COLO668 (cell line): ENCODE data around the gene SOX6.

Source experiments
- DNase-seq: peaks from one replicate; lab custom pipeline; 2025; ENCODE audit not compliant: unreplicated experiment; lab: John Stamatoyannopoulos, UW

SOX6 gene

DNA sequence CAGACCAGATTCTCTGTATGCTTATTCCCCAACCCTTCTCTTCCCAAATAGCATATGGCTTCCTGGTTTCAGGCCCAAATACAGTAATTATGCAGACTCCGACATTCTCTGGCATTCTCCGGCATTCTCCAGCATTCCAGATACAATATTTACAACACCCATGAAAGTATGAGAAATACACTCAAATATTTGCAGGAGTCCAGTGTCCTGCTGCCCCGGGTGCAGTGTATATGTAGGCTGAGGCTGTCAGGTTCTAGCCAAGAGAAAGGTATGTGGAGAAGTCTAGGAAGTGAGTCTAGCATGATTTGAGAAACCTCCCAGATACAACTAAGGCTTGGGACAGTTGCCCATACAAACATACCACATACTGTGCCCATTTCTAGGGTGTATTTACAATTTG, 160.7 kb downstream of the SOX6 start:
- DNase-seq: no peak

DNA sequence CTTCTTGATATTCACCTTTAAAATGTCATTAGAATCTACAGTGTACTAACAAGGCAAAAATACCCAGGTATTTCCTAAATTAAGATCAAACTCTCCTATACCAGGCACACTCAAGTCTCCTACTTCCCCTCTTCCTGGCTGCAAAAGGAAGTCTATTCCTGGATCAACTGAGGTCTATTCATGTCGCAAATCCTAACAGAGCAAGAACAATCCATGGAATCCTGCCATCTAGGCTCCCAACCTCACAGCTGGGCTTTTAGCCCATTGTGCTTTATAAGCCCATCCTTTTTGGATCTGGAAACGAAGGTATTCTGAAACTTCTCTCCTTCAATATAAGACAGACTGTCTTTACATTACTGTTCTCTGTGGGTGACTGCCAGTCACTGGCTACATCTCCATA, 161.8 kb downstream of the SOX6 start:
- no peak for DNase-seq

DNA sequence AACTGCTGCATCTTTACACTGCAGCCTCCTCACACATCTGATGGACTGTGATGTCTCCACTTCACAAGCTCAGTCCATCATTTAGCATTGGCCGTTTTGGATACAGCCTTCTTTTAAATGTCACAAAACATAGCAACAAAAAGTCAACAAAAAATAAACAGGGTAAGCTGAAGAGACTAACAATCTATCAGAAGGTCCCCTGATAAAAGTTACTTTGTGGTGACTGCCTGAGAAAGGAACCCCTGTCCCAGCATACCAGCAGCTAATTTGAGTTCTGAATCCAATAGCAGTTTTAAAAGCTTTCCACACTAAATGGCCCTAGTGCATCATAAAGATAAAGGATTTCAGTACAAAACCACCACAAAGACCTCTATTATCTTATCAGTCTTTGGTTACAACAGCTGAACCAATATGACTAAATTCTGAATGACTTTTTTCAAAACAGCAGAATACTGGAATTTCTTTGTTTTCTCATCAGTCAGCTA, 162.4 kb downstream of the SOX6 start:
- no peak for DNase-seq

DNA sequence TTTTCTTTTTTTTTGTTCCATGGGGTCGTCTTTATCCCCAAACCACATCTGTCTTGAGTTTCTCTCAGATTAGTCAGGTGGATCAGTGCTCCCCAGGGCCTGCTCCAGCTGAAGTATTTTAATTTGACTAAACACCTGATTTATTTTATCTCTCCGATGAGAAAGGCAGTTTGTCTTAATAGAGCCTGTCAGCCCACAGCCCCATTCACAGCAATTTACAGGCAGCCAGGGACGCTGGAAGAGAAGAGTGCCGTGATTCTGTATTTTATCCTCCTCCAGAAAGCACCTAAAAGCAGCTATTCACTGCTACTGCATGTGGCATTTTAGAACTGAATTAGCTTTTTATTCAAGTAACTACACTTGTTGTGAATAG, 164.5 kb downstream of the SOX6 start:
- no peak for DNase-seq

DNA sequence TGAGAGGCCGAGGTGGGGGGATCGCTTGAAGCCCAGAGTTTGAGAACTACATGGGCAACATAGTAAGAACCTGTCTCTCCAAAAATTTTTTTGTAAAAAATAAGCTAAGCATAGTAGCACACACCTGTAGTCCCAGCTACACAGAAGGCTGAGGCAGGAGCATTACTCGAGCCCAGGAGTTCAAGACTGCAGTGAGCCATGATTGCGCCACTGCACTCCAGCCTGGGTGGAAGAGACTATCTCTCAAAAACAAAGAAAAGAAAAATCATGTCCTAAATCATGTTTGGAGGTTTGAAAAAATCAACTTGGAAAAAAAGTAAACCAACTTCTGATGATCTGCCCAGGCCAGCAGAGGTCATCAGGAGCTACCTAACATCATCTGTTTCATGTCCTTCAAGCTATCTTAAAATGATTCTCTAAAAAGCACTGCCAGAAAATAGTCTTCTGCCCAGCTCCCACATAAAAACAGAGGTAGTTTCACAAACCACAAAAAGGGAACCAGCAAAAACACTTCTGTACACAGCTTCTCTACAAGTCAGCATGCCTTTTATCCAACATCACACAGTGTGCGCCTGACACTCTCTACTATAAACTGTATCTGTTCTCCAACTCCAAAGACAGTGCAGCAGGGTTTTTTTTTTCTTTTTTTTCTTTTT, 165.0 kb downstream of the SOX6 start:
- no peak for DNase-seq

DNA sequence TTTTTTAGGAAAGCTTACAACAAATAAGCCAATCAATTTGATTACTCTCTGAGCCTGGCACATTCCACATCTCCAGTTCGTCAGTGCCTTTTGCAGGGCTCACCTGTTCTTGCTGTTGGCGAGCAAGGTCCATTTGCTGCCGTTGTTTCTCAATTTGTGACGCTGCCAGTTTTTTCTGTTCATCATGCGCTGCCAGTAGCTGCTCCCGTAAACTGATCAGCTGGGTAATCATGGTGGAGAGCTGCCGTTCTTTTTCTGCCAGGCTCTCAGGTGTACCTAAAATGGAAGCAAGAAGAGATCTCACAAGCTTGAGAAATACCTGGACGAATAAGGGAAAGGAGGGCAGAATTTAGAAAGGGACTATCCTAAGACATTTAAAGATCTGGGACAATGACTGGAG, 169.7 kb downstream of the SOX6 start:
- DNase-seq: no peak

DNA sequence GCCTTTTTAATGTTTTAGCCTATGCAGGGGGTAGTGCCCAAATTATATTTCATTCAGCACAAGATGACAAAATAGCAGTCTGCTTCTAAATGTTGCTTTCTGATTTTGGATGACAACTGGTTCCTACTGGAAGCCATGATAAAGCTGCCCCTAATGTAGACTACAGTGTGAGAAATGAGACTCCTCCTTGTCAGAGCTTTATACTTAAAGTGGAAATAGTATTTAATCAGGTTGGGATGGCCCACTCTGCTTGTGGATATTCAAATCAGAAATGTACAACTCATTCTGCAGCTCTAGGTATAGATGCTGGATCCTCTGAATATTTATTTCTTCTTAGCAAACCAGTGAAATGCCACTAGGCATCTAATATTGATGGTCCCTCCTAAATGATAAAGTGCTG, 171.3 kb downstream of the SOX6 start:
- DNase-seq: no peak

DNA sequence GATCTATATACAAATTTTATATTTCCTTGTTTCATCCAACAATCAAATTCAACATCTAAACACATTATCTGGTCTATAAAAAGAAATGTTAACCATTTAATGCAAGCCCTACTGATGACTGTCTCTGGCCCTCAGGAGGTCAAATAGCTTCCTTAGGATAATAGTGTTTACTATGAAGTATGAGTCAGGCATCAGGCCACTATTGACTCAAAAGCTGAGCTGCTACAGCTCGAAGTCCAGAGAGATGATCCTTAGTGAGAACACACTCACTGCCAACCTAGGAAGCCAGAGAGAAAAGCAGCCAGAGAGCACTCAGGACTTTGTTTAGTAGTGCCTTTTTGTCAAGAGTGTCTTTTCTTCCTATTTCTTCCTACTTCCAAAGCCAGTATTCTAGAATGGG, 171.8 kb downstream of the SOX6 start:
- DNase-seq: peak; percentile 46

DNA sequence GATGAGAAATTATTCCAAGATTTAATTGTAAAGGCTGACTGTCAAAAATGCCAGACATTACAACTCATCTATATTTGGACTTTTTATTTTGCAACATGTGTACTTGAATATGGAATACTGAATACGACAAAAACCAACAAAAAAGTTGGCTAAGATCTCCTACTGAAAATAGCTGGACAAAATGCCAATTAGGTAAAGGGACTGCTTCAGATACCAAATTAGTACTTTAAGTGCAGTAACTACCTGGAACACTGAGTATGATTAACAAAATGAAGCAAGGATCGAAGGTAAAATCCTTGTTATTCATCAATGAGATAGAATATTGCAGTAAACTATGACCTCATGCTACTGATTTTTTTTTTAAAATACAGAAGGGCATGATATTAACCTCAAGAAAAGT, 173.8 kb downstream of the SOX6 start:
- no peak for DNase-seq

DNA sequence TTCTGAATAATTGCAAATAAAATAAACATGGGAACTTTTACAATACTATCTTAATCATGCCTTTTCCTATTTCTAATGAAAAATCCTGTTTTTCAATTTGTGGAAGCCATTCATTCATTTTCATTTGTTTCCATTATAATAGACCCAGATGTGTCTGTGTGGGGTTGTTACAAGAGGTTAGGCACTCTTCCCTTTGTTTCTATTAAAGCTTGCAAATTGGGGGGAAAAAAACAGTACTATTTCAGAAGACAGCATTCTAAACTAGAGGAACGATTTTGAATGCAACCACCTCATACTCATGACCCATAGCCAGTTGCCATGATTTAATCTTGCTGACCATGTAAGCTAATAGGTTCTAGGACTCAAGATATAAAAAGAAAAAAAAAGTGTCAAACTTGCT, 175.5 kb downstream of the SOX6 start:
- DNase-seq: no peak

DNA sequence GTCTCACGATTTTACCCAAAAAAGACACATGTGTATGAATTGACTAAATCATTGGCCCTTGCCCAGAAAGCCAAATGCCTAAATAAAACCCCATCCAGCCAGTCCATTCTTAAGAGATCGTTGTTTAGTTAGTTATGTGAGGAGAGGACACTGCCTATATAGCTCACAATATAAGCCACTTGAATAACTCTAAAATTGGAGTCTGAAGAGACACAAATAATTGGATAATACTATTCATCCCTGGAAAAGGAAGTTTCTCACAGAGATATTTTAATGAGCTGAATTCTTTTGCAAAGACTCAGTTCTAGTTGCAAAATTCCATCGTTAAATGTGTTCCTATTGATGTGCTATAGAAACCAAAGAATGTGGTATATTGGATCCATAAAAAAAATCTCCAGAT, 176.7 kb downstream of the SOX6 start:
- no peak for DNase-seq

DNA sequence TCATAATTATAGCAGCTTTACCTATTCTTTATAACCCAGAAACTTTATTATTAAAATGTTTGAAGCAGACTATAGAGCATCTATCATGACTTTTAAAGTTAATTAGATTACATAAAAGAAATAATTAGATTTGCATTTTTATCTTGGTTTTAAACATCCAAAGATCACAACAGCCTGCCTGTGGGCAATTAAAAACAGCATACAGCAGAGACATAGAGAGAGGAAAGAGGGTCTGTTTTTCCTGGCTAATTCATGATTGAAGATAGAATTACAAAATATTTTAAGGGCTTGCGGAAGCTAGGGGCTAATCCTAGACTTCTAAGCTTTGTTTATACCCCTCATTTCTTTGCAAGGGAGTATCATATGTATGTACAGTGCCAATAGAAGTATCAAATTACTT, 178.1 kb downstream of the SOX6 start:
- DNase-seq: no peak

DNA sequence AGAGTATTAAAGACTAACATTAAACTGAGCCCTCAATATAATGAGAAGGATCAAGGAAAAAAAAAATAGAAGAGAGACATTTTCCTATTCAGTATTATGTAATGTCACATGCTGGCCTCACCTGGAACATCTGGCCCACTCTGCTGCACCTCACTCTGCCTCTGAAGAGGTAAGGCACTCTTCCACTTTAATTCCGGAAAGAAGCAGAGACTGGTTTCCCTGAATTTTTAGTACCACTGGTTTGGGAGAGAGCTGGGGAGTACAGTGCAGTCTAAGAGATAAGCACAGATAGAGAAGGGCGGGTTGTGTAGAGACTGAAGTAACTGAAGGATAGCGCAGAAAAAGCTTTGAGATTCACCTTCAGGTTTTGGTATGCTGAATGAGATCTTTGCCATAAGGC, 178.7 kb downstream of the SOX6 start:
- no peak for DNase-seq

DNA sequence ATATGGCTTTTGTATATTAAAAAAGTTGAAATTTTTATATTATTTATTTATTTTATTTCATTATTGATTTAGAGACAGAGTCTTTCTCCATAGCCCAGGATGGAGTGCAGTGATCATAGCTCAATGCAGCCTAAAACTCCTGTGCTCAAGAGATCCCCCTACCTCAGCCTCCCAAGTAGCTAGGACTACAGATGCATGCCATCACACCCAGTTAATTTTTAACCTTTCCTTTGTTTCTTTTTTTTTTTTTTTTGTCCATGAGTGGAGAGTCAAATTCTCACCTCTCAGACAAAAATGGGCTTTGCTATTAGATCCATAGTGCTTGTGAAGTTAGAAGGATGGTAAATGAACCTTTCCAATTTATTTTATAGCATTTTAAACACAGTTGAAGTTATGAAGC, 182.5 kb downstream of the SOX6 start:
- DNase-seq: no peak

DNA sequence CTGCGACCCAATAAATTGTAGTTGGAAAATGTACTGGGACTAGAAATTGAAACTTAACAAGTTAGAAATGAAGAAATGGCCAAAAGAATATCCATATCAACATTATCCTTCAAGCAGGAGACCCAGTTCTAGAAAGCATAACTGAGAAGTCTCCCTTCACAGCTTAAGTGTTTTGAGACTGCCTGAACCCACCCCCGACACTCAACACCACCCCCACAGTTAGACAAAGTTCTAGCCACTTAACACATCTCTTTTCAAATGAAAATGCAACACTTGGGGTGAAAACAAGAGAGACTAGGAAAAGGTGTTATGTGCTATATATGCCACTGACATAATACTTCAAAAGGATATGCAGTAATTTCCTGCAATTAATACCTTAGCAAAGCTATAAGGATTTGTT, 184.5 kb downstream of the SOX6 start:
- no peak for DNase-seq

DNA sequence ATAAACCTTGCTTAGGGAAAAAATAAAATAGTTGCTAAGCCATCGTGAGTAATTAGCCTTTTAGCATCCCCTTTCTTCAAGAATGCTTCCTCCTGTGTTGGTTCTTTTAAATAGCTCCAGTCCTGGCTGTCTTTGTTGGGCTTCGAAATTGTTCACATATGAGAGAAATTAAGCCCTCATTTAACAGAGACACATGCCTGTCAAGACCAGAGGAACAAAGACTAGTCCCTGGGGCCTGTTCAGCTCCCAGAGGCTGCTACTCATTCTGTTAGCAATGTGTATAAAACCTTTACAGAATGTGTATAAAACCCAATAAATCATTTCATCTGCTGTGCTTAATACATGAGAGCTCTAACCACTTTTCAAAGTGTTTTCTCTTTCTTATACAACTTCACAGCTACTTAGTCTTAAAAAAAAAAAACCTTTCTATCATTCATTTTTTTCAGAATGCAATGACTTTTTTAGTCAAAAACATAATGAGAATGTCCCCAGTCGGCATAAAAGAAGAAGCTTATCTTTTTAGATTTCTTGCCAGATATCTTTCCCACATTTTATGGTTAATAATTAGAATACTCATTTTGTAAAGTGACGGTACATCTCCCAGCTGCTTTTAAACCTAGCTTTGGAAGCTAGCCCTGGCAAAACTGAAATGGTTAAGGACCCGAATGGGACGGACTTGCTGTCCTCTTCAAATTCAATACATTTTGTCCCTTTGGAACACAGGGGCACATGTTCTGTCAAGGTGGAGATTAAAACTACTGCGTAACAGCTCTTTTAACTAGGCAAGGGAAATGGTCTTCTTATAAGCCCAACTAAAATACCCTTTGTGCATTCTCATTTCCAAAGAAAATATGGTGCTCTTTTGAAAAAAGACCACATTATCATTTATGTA, 186.1 kb downstream of the SOX6 start:
- no peak for DNase-seq

DNA sequence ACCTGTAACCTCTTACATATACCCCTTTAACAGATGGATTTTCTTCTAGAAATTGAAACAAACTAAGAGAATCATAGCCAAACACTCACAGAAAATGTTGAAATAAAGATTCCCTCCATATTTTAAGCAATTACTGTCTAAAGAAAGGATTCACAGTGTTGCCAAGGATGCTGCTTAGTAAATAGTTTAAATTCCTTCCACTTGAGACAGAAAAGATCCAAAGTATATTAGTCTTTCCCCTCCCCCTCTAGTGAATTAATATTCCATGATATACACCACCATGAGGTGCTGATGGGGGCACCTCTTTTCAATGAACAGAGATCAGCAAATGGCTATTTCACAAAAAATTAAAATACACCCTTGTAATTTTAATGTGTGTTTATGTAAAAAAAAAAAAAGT, 186.8 kb downstream of the SOX6 start:
- no peak for DNase-seq

DNA sequence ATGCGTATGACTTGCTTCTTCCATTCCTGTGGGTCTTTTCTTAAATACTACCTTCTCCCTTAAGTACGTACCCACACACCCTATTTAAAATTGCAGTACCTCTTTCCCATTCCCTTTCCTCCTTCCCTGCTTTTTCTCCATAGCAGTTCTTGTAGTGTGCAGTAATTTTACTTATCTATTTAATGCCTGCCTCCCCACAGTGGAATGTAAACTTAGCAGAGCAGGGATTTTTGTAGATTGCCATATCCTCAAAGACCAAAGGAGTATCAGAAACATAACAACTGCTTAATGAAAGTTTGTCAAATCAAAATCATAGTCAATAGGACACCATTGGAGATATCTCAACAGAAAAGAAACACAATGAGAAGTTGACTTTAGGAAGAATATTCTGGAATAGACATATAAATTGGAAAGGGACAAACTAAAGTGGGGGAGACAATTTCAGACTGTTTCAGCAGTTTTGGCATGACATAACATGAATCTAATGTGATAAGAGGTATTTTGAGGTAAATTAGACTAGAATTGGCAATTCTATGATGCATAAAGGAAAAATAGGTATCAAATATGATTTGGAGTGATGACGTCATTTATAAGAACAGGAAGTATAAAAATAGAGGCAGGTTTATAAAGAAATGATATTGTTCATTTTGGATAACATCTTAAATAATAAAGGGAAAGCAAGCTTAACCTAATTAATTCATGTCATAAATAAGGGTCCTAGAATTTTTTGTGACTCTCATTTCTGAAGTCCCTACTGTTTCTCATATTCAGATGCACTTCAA, 188.4 kb downstream of the SOX6 start:
- DNase-seq: no peak

DNA sequence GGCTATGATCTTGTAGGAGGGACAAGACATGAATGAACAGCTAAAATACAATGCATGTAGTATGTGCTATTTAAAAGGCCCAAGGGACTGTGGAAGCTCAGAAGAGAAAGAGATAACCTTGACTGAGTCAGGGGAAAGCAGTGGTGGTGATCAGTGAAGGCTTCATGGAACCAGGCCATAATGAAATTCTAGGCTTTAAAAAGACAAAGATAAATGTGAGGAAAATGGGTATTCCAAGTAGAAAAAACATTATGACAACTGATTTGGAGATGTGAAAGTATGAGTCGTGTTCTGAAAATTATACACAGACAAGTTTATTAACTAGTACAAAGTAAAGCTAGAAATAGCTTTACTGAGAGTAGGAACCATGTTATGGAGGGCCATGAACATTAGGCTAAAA, 189.8 kb downstream of the SOX6 start:
- no peak for DNase-seq

DNA sequence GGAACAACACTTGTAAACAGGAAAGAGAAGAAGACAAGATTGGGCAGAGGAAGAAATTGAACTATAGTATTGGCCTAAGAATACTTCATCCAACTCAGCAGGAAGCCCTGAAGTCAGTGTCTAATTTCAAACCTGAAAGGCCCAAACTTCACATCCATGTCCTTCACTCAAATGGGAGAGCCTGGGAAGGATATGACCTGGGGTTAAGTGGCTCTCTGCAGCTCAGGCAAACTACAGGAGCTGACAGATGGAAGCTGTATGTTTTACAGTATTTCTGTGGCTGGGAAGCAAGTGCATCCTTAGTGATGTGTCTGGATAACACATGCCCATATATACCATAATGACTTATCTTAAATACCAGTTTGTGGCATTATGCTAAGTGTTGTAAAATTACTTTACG, 196.2 kb downstream of the SOX6 start:
- DNase-seq: no peak

DNA sequence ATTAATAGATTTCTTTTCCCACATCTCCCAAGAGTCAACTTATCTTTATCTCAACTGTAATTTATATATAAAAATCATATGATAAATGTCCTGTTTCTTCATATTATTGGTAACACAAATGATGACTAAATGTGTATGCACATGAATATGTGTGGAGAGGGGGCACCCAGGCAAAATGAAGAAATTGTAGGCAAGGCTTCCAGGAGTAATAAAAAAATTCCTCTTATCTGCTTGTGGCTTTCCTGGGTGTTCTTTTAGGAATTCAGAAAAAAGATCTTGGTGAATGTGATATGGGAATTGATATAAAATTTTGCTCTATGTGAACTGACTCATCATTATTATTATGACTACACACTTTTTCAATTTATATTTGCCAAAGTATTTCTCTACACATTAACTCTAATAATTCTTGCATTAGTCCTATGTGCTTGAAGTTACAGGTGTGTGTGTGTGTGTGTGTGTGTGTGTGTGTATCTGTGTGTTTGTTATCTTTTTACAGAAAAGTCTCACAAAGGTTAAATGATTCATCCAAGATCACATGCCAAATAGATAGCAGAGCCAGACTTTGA, 197.8 kb downstream of the SOX6 start:
- no peak for DNase-seq

DNA sequence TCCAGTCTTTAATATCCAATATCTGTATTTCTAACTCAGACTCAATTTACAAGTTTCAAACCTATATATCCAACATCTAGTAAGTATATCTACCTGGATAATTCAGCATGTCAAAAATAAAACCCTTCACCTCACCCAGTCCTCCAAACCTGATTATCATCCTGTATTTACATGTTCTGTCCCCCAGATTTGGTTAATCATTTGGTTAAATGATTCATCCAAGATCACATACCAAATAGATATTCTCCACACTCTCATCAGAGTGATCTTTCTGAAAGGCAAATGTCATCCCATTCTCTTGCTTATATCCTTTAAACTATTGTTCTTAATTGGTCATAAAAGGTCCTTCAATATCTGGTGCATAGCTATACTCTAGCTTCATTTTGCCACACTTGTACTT, 199.0 kb downstream of the SOX6 start:
- no peak for DNase-seq
